ENCODE measurements around the gene SLC25A36.
"Not testable (repeated sequence)": the region's sequence is repeated elsewhere in the genome, so short reads cannot be mapped to it uniquely, and the experiment has no call there.

Gene SLC25A36

GRCh38 chr3:140931801-140932200 lies 9.8 kb upstream of the SLC25A36 start:
- no peak for DNase-seq (ENCODE audit: low spot score)

GRCh38 chr3:140933109-140933508 lies 8.5 kb upstream of the SLC25A36 start:
- no peak for DNase-seq (ENCODE audit: low spot score)

GRCh38 chr3:140933552-140933951 lies 8.1 kb upstream of the SLC25A36 start:
- DNase-seq (ENCODE audit: low spot score) = no peak

GRCh38 chr3:140939305-140939704 lies 2.3 kb upstream of the SLC25A36 start:
- not testable (repeated sequence) for DNase-seq (ENCODE audit: low spot score)

GRCh38 chr3:140941090-140941433 lies 574 bp upstream of the SLC25A36 start:
- no peak for DNase-seq (ENCODE audit: low spot score)

- DNase-seq (ENCODE audit: low spot score) = peak; percentile 58
These were observed 827 bp downstream of the SLC25A36 start for GRCh38 chr3:140942221-140943104.

- no peak for DNase-seq (ENCODE audit: low spot score)
These were observed 2.3 kb downstream of the SLC25A36 start for GRCh38 chr3:140943781-140944552.

- no peak for DNase-seq (ENCODE audit: low spot score)
These were observed 7.0 kb downstream of the SLC25A36 start for GRCh38 chr3:140948460-140949249.

- no peak for DNase-seq (ENCODE audit: low spot score)
These were observed 8.5 kb downstream of the SLC25A36 start for GRCh38 chr3:140950144-140950543.

- DNase-seq (ENCODE audit: low spot score) = no peak
These were observed 9.2 kb downstream of the SLC25A36 start for GRCh38 chr3:140950863-140951262.

- DNase-seq (ENCODE audit: low spot score) = not testable (repeated sequence)
These were observed 10.1 kb downstream of the SLC25A36 start for GRCh38 chr3:140951750-140952149.

GRCh38 chr3:140953028-140953960 lies 11.7 kb downstream of the SLC25A36 start:
- DNase-seq (ENCODE audit: low spot score) = no peak

GRCh38 chr3:140954576-140954975 lies 12.9 kb downstream of the SLC25A36 start:
- DNase-seq (ENCODE audit: low spot score) = no peak

GRCh38 chr3:140955645-140956044 lies 14.0 kb downstream of the SLC25A36 start:
- DNase-seq (ENCODE audit: low spot score) = no peak

- no peak for DNase-seq (ENCODE audit: low spot score)
These were observed 14.6 kb downstream of the SLC25A36 start for GRCh38 chr3:140956058-140956835.

GRCh38 chr3:140972833-140973232 lies 31.2 kb downstream of the SLC25A36 start:
- no peak for DNase-seq (ENCODE audit: low spot score)

- DNase-seq (ENCODE audit: low spot score) = no peak
These were observed 33.3 kb downstream of the SLC25A36 start for GRCh38 chr3:140974900-140975299.

- no peak for DNase-seq (ENCODE audit: low spot score)
These were observed 39.0 kb downstream of the SLC25A36 start for GRCh38 chr3:140980663-140981062.

GRCh38 chr3:140987792-140988191 lies 46.2 kb downstream of the SLC25A36 start:
- not testable (repeated sequence) for DNase-seq (ENCODE audit: low spot score)

- no peak for DNase-seq (ENCODE audit: low spot score)
These were observed 52.7 kb downstream of the SLC25A36 start for GRCh38 chr3:140994316-140994715.

All from Ammon's horn (tissue), 1 donor.